Measurements from ENCODE around the gene RALB.

DNA sequence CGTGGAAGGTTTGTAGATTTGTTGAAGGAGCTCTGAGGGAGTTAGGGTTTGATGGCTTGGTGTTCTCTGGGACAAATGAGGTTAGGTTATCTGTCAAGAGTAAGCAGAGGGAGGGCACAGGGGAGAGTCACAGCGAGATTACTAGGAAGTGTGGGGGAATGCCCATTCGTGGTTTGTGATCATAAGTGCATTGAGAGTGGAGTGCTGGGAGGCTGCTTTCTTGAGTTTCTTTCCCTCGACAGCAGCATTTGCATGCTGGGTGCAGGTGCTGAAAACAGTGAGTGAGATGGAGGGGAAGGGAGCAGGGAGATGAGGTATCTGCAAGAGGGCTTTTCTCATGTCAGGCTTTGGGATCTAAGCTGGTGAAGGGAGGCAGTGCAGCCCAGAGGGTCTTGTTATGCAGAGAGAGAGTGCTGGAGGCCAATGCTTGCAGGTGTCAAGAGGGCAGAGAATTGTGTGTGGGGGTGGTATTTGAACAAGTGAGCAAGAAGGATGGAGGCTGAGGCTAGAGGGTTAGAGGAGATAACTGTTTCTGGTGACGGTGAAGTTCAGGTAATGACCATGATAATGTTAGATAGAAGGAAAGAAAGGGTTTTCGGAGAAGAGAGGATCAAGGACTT, 8.8 kb downstream of the RALB start:
- TF ChIP-seq GATA2 (IDR thresholded peaks at IDR 0.05; ENCODE audit: low read depth, low read length) (no peak), GATA3 (IDR thresholded peaks at IDR 0.05; ENCODE audit: low read depth, low read length) (no peak)

All from SH-SY5Y (cell line).